Left renal pelvis (tissue), 4 donors: ENCODE measurements around the gene MOSMO. TPM values are rescaled to one million over a fixed set of nuclear protein-coding genes. Genes with fewer than 3 reads are reported as not detected.
"Not testable (repeated sequence)": the region's sequence is repeated elsewhere in the genome, so short reads cannot be mapped to it uniquely, and the experiment has no call there.

Experiments
- DNase-seq, 4 donors: peaks; one replicate each; pipeline ENCODE4 v3.0.0-alpha.2; 2013; ENCODE audit warnings: low read depth in 4 of 4, low spot score in 3 of 4
- polyA plus RNA-seq, 4 donors: library from polyadenylated mRNA; unstranded; fragments of 120-200 nt; gene quantifications; one replicate each; pipeline ENCODE4 v1.2.1, GENCODE V29; 2013; ENCODE audit not compliant: insufficient read length in 4 of 4

Gene MOSMO
- polyA plus RNA-seq, 4 donors, result 21.7 to 28.0 (median 25.0) TPM

DNA sequence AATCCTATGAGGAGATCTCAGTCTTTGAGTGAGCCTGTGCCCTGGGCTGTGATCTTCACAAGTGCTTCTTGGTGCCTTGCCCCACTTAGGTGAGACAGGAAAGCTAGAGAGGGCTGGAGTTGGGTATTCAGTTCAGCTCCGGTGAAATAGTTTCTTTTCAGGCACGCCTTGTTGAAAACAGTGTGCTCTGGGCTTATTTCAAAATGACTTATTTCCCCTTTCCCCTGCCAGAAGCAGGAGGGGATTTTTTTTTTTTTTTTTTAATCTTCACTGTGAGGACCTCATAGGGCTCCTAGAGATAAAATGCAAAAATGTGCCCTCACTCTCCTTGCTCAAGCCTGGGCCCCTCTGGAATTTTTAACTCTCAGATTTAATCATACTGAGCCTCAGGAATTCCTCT is 27.2 kb downstream of the MOSMO start:
- no peak for DNase-seq

DNA sequence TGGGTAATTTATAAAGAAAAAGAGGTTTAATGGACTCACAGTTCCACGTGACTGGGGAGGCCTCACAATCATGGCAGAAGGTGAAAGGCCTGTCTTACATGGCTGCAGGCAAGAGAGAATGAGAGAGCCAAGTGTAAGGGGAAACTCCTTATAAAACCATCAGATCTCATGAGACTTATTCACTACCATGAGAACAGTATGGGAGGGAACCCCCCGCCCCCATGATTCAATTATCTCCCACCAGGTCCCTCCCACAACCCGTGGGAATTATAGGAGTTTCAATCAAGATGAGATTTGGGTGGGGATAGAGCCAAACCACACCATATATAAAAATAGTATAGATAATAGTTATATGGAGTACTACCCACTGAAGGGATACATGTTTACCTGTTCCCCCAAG is 36.0 kb downstream of the MOSMO start:
- not testable (repeated sequence) for DNase-seq

DNA sequence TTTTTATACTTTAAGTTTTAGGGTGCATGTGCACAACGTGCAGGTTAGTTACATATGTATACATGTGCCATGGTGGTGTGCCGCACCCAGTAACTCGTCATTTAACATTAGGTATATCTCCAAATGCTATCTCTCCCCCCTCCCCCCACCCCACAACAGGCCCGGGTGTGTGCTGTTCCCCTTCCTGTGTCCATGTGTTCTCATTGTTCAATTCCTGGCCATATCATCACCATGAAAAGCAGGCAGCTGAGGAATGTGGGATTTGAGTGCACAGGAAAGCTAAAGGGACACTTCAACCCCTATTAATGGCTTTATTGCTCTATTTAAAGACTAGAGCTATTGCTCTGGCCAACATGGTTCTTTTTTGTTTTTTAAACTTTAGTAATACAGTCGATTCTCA is 38.0 kb downstream of the MOSMO start:
- not testable (repeated sequence) for DNase-seq

DNA sequence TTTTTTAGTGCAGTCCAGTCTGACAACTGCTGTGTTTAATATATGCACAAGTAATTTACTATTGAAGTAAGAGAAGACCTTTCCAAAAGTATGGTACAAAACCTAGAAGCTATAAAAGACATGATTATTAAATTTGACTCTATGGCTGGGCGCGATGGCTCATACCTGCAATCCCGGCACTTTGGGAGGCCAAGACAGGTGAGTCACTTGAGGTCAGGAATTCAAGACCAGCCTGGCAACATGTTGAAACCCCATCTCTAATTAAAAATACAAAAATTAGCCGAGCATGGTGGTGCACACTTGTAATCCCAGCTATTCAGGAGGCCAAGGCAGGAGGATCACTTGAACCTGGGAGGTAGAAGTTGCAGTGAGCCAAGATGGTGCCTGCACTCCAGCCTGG is 43.1 kb downstream of the MOSMO start:
- no peak for DNase-seq

DNA sequence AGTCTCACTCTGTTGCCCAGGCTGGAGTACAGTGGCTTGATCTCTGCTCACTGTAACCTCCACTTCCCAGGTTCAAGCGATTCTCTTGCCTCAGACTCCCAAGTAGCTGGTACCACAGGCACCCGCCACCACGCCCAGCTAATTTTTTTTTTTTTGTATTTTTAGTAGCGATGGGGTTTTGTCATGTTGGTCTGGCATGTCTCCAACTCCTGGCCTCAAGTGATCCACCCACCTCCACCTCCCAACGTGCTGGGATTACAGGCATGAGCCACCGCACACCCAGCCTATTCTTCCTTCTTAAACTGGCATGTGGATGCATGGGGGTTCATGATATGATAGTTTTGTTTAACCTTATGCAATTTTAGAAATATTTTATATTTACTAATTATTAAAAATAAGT is 45.1 kb downstream of the MOSMO start:
- DNase-seq, result no peak

DNA sequence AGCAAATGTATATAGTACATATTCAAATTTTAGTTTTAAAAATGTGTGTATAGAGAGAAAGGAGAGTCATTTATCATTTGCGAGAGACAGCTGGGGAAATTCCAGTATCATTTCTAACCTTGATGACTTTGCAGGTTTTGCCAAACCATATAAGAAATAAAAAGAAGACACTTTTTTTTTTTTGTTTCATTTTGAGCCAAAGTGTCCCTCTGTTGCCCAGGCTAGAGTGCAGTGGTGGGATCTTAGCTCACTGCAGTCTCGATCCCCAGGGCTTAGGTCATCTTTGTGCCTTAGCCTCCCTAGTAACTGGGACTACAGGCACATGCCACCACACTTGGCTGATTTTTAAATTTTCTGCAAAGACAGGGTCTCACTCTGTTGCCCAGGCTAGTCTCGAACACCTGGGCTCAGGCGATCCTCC is 46.0 kb downstream of the MOSMO start:
- DNase-seq, result no peak

DNA sequence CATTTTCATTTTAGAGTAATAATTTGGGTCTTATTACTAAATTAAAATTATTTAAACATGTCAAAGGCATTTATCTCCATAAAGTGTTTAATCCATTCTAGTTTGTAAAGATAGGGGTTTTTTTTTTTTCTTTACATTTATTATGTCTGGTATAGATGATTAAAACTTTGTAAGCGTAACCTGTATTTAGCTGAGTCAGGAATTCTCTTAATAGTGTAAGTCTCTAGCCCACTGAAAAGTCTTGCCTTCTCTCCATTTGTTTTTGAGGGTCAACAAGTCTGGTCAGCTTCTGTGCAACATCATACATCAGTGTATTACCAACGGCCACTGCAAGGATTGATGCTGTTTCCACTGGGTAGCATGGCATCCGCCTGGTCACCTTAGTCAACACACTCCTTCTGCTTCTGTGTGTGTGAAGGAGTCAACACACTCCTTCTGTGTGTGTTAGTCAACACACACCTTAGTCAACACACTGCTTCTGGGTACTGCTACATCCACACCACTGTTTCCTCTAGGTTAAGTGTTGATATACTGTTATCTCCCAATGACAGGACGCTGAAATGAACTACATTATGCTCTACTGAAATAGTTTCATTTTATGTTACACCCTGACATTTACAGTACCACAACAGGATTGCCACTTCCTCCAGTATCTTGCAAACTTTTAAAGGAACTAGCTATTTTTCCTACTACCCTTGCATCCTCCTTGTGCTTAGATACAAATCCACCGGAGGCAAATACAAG is 47.1 kb downstream of the MOSMO start:
- DNase-seq, result no peak

DNA sequence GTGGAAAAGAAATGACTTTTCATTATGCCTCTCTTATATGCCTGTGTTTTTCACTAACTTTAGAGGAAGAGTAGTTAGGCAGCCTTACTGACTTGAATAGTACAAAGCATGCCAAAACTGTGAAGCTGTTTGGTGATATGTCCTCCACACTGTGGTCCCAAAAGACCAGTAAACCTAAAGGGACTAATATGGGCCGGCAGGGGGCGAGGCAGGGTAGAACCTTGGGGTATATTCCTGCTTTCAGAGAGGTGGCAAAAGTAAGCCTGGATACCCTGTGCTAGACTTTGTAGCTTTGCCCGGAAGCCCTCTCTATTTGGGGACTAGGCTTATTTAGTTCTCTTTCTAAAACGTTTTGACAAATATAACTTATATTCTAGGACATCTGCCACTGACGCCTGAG is 48.0 kb downstream of the MOSMO start:
- DNase-seq, result no peak

DNA sequence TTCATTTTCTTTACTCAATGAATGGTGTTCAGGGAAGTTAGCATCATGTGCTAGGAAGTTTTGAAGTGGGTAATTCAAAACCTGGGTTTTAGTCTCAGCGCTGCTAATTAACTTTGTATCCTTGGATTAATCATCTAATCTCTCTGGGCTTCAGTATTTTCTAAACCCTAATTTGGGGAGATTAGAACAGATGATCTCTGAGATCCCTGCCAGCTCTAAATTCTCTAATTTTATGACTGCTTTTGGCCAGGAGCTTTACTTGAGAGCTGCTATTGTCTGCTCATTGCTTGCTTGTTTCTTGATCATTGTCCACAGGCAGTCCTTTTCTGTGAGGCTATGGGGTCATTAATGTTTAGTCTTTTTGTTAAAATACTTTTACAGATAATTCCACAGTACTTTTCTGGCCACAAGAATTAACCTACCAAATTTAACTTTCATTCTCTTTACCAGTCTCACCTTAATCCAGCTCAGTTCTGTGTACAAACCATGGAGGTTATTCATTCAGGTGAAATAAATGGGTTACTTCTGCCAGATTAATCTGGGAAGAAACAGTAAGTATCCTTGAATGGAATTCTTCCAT is 56.1 kb downstream of the MOSMO start:
- DNase-seq, result no peak

DNA sequence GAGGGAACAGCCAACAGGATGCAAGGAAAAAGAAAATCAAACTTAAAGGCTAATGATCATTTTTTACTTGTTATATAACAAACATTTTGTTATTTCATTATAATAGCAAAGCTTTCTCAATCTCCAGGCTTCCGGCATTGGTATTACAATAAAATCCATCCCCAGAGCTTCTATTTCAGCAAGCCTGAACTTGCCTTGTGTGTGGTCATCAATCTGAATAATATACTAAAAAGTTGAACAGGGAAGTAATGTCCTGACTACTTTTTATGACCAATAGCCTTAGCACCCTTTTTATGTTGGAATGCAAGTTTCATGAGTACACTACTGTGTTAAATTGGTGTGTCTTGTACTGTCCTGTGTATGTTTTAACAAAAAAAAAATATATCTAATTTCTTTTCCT is 57.3 kb downstream of the MOSMO start:
- DNase-seq, result no peak

DNA sequence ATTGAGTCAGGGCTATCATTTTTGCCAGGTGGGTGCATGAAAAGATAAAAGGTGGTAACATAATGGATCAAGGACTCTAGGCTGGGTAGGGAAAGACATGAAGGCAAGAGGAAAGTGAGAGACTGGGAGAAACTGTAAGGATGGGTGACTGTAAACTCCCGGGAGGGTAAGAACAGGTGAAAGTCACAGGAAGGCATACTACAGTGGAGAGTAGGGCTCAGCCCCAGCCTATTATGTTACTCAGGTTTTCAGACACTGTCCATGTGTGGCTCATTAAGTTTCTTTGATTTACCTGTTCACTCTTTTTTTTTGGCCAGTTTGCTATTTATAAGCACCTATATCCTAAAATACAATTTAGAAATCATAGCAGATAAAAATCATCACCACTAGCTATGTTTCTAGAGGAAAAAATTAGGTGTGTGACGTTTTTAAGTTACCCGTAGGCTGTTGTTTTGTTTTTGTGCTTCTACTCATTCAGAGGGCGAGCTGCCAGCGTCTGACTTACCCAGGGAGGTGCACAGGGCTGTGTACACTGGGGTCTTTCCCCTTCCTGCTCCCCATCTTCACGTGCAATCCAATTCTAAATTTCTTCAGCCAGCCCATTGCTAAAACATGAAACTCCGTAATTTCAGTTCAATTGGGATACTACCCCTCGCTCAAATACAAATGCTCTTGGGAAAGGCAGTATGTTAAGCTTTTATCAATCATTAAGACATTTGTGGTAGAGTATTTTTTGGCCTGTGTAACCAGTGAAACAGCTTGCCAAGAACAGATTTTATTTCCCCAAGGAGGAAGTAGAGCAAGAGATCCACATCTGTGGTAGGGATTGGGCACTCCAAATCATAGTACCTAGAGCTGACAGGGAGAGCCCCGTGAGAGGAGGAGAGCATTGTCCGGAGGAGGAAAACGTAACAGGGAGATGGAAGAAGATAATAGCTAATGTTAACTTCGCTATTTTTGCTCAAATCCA is 62.7 kb downstream of the MOSMO start:
- no peak for DNase-seq

DNA sequence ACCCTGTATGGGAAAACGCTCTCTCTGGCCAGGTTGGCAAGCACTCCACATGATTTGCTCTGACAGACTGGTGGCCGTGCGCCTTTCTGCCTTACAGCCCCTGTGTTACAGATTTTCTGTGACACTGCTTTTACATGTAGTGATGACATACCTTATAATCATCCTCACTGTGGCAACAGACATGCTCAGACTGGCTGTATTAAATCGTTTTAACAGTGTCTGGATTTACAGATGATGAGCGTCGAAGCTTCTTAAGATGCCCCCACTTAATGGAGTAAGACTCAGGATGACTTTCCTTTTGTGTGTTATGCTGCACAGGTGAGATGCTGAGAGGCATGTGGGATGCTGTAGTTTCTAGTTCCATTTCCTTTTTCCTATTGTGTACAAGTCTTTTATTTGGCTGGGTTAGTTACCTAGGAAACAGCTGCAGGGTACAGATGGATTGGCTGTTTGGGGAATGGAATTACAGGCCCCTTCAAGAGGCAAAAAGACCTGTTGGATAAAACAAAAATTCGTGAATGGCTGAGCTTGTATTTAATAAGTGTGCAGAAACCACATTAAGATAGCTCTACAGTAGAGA is 63.5 kb downstream of the MOSMO start:
- no peak for DNase-seq

DNA sequence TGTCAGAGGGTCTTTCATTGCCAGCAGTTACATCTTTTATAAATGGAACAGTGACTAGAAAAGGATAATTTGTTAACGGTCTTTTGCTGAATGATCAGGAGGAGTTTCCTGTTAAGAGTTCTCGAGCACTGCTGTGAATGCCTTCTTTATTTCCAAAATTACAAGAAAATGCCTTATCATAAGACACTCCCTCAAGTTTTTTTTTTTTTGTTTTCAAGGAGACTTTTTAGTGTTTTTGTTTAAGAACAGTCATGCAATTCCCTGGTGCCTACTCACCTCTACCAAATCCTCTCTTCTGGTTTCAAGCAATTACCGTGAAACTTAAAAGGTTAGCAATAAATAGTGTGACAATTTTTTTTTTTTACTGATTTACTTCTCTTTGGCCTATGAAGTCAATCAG is 65.4 kb downstream of the MOSMO start:
- no peak for DNase-seq

DNA sequence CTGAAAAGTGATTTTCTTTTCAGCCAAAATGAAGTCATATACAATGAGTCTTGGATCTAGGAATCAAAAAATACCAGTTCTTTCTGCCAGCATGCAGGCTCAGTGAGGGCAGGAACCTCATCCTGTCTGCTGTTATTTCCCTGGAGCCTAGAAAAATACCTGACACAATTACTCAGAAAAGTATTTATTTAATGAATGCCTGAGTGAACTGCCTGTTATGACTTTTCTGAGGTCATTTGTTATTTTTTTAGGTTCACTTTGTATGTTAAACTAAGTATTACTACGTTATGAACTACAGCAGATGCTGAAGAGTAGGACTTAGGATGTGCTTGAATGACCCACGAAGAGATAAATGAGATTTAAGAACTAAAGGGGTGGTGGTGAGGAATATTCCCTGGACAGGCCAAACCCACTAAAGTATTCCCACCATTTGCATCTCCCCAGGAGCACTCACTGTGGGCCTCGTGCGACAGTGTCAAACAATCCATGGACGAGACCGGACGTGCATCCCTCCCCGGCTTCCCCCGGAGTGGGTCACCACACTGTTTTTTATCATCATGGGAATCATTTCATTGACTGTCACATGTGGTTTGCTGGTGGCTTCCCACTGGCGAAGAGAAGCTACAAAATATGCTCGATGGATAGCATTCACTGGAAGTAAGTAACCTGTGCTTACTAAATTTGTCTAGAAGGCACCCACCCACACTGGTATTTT is 67.3 kb downstream of the MOSMO start:
- DNase-seq, result no peak

DNA sequence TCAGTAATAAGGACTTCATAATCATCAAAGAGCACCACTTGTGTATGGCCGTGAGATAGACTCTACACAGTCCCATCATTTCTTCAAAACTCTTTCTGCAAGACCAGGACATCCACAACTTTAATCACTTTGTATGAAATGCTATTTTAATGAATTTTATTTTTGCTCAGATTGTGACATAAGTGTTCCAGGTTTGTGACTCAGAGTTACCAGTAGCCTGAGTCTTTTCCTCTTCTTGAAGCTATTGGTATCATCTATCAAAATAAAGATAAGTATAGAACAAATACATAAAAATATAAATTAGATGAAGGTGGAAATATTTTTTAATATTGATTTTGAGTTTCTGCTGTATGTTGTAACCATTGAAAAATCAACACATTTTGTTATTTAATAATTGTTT is 67.9 kb downstream of the MOSMO start:
- DNase-seq, result no peak

DNA sequence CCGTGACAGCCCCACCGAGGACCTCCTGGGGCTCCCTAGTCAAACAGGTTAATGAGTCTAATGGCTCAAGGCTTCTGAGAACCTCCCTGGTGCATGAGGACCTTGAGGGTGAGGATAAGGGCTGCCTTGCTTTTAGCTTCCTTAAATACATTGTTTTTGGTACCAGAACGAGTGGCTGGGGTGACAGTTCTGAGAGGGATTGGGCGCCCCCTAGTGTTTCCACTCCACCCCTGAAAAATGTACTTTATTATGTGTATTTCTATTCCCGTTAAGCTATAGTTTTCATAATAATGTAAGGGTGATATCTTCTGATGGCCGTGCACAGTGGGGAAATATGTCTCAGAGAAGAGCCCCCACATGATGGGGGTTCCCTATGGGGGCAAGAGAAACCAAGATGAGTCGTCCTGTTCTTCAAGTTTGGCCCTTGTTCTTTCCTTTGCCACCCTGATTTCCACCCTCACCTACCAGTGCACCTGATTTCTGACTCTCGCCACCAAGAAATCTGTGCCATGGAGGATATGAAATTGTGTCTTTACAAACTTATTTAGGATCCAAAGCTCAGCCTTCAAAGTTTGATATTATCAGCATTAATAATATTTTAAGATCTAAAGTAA is 69.9 kb downstream of the MOSMO start:
- DNase-seq, result peak in 3 of 4 donors; percentile 16 to 36 (median 21)

DNA sequence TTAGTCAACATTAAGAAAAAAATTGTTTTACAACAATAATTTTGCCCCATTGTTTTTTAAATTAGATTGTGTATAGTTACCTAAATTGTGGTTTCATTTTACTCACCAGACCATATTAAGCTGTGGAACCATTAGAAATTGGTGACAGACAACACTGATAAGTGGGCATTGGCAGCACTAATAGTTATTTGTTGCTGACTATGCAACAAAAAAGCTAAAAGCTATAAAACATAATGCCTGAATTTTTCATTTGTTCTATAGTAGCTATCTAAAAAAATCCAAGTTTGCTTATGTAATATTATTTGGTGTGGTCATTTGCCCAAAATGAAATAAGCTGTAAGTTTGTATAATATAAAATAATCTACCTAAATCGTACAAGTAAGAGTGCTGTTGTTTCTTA is 70.7 kb downstream of the MOSMO start:
- DNase-seq, result no peak

DNA sequence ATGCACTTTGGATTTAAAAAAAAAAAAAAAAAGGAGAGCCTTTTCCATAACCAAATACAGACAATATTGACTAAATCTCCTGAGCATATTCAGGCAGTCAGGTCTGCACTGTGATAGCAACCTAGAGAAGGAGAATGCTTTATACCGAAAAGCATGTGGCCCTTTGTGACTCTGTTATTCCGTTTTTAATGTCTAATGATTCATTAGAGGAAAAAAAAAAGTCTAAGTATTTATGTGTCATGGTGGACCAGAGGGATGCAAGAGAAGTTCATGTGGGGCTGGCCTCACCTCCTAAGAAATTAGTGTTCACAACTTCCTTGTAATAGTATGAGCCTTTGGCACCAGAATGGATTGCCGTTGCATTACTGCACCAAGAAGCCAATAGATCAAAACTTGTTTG is 73.1 kb downstream of the MOSMO start:
- DNase-seq, result no peak

DNA sequence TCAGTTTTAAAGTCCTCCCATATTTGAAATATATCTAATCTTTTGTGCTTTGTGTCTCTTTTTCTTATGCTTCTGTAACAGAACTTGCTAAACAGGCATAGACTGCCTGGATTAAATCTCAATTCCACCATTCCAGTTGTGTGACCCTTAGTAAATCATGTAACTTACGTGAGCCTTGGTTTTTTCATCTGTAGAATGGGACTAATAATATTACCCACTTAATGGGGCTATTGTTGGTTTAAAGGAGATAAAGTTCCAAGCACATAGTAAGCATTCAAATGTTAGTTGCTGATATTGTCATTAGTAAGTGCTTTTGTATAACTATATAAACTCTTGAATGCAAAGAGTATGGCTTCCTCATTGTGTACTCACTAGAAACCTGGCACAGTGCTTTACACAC is 78.5 kb downstream of the MOSMO start:
- no peak for DNase-seq

DNA sequence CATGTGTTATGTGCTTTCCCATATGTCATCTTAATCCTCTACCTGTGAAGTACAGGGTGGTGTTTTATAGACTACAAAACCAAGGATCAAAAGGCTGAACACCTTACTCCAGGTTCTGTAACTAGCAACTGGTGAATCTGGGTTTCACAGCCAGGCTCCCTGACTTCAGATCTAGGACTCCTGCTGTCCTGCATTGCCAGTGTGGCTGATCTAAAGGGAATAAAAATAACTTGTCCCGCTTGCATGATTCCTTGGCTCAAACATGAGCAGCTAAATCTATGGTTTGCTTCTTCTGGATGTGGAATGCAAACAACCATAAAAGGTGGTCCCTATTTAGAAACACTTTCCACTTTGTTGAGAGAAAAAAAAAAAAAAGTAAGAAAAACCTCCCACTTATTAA is 80.7 kb downstream of the MOSMO start:
- DNase-seq, result no peak
